Keratinocyte (primary cell): ENCODE measurements around the gene EGF. TPM values are rescaled to one million over a fixed set of nuclear protein-coding genes. Genes with fewer than 3 reads are reported as not detected.

Experiments used
- DNase-seq: peaks from one replicate; pipeline ENCODE4 v3.0.0-alpha.2; 2011; ENCODE audit warnings: low read depth, missing footprints, low spot score
- FAIRE-seq: peaks from 2 replicates; lab custom pipeline; 2011; peaks lifted over from hg19 to GRCh38; lab: Jason Lieb, UNC
- H2AFZ ChIP-seq: 2 replicates; pipeline ENCODE4 v1.6.0; 2012; ENCODE audit warnings: low read length, control low read depth, inconsistent platforms; ENCODE audit not compliant: control insufficient read depth
- H3K27ac ChIP-seq: 2 replicates; pipeline ENCODE4 v1.5.1; 2011; ENCODE audit warnings: low read length; ENCODE audit not compliant: control insufficient read depth, insufficient read depth
- H3K27me3 ChIP-seq: 3 replicates; pipeline ENCODE4 v1.6.0; 2011; ENCODE audit warnings: low read length; ENCODE audit not compliant: control insufficient read depth, insufficient read depth; ENCODE audit errors: extremely low read depth
- H3K36me3 ChIP-seq, 2 experiments: 2 replicates in 1 of 2; 3 replicates in 1 of 2; pipeline ENCODE4 v1.5.1; 2011; ENCODE audit warnings: low read length in 2 of 2, mild to moderate bottlenecking in 1 of 2; ENCODE audit not compliant: control insufficient read depth in 2 of 2, insufficient read depth in 2 of 2; ENCODE audit errors: extremely low read depth in 1 of 2
- H3K4me1 ChIP-seq: 3 replicates; pipeline ENCODE4 v1.5.1; 2011; ENCODE audit warnings: low read length; ENCODE audit not compliant: control insufficient read depth, insufficient read depth; ENCODE audit errors: extremely low read depth
- H3K4me2 ChIP-seq: 3 replicates; pipeline ENCODE4 v1.6.0; 2011; ENCODE audit warnings: low read depth, low read length; ENCODE audit not compliant: control insufficient read depth, insufficient read depth; ENCODE audit errors: extremely low read depth
- H3K4me3 ChIP-seq, 3 experiments: fragments of 200-600 bp in 1 of 3; sonication (generic) in 1 of 3; 2 replicates in 2 of 3; 3 replicates in 1 of 3; pipeline ENCODE4 v1.5.1; 2011 to 2016; ENCODE audit warnings: low read length in 3 of 3, mild to moderate bottlenecking in 3 of 3, control low read depth in 2 of 3, inconsistent platforms in 1 of 3, low read depth in 1 of 3, mixed read lengths in 1 of 3, mixed run types in 1 of 3, moderate library complexity in 1 of 3; ENCODE audit not compliant: control insufficient read depth in 2 of 3, insufficient read depth in 2 of 3; ENCODE audit errors: extremely low read depth in 1 of 3
- H3K79me2 ChIP-seq: 2 replicates; pipeline ENCODE4 v1.6.0; 2012; ENCODE audit warnings: low read length; ENCODE audit not compliant: control insufficient read depth, insufficient read depth
- H3K9ac ChIP-seq: 3 replicates; pipeline ENCODE4 v1.6.0; 2011; ENCODE audit warnings: low read length; ENCODE audit not compliant: control insufficient read depth, insufficient read depth; ENCODE audit errors: extremely low read depth
- H3K9me1 ChIP-seq: 3 replicates; pipeline ENCODE4 v1.6.0; 2011; ENCODE audit warnings: low read length; ENCODE audit not compliant: control insufficient read depth, insufficient read depth; ENCODE audit errors: extremely low read depth
- H3K9me3 ChIP-seq: 2 replicates; pipeline ENCODE4 v1.5.1; 2012; ENCODE audit warnings: low read depth, low read length; ENCODE audit not compliant: control insufficient read depth
- H4K20me1 ChIP-seq: 3 replicates; pipeline ENCODE4 v1.6.0; 2011; ENCODE audit warnings: low read length; ENCODE audit not compliant: control insufficient read depth, insufficient read depth; ENCODE audit errors: extremely low read depth
- EZH2 ChIP-seq: IDR thresholded peaks from one replicate; pipeline ENCODE4 v1.6.1; 2012; ENCODE audit warnings: inconsistent platforms, mild to moderate bottlenecking, low read length, moderate library complexity
- dilution Hi-C: fragments of 300-500 bp; cut with MboI; formaldehyde crosslinking; loops from one replicate; pipeline ENCODE4 v1.7.0; 2020; ENCODE audit warnings: low sequenced_read_pairs; ENCODE audit not compliant: extremely low pct_ligation_motif_present
- polyA plus RNA-seq, 5 experiments: library from polyadenylated mRNA; depleted of rRNA in 3 of 5; stranded (reverse) in 3 of 5; stranded (forward) in 1 of 5; unstranded in 1 of 5; fragments of >200 nt; gene quantifications; 1 replicate in 1 of 5; 2 replicates in 3 of 5; 3 replicates in 1 of 5; pipeline versions ENCODE4 v1.2.1 to v1.2.3, GENCODE V29; 2011 to 2012; ENCODE audit warnings: missing spikeins in 2 of 5, low read depth in 1 of 5, low replicate concordance in 1 of 5
- TF ChIP-seq, protein P1 (sequence below), 3 experiments: IDR thresholded peaks in 1 of 3; conservative IDR thresholded peaks in 1 of 3; optimal IDR thresholded peaks in 1 of 3; 2 replicates in 2 of 3; 3 replicates in 1 of 3; pipeline versions ENCODE3 to v1.5.1; 2011; ENCODE audit warnings: low read length in 3 of 3, mild to moderate bottlenecking in 3 of 3, moderate library complexity in 2 of 3, control low read depth in 1 of 3, inconsistent platforms in 1 of 3; ENCODE audit not compliant: insufficient read depth in 2 of 3; ENCODE audit errors: extremely low read depth in 1 of 3

Gene EGF
- polyA plus RNA-seq, 1 donor (not counting 4 experiments of a cell fraction or from before 2014, with no cell fraction given) = 1.3 TPM

DNA sequence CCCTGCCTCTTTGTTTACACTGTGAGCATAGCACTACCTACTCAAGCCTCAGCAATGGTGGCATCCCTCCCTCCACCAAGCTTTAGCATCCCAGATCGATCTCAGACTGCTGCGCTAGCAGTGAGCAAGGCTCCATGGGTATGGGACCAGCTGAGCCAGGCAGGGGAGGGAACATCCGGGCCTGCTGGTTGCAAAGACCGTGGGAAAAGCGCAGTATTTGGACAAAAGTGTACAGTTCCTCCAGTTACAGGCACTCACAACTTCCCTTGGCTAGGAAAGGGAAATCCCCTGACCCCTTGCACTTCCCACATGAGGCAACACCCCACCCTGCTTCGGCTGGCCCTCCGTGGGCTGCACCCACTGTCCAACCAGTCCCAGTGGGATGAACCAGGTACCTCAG is 26.5 kb downstream of the EGF start:
- H3K4me1 ChIP-seq = no peaks in the 10 kb centered on the region
- dilution Hi-C loops = no loop called here

DNA sequence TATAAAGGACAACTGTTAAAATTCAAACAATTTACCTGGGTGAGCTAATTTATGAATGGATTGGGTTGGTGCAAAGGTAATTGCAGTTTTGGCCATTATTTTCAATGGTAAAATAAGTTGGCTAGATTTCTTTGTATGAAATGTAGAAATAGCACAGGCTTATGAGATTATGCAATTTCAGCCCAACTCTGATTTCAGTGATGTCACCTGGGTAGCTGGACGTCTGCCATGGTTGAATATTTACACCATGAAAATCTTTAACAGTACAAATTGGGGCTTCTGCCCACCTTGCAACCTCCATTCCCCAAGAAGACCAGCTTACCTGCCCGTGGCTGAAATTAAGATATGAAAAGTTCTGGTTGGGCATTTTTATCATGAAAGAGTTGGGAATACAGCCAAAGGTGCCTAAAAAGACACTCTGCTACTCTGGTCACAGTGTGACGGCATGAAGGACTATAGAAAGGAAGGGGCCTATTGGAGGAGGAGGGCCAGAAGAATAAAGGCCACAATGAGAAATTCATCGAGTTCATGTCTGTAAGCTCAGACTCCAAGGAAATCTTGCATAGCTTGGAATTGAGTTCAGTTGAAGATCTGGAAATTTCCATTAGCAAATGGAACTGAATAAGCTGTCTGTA is 29.7 kb downstream of the EGF start:
- no peak overlapping the region for H3K9ac ChIP-seq
- H2AFZ ChIP-seq = no peak overlapping the region
- dilution Hi-C loops = no loop called here
- no peaks in the 10 kb centered on the region for H3K9me3 ChIP-seq
- FAIRE-seq = no peak
- no peaks in the 10 kb centered on the region for H4K20me1 ChIP-seq
- no peaks in the 10 kb centered on the region for H3K4me1 ChIP-seq
- H3K79me2 ChIP-seq = no peaks in the 10 kb centered on the region
- no peak overlapping the region for H3K27ac ChIP-seq
- TF ChIP-seq EZH2 = no peak
- TF ChIP-seq, protein P1, sequence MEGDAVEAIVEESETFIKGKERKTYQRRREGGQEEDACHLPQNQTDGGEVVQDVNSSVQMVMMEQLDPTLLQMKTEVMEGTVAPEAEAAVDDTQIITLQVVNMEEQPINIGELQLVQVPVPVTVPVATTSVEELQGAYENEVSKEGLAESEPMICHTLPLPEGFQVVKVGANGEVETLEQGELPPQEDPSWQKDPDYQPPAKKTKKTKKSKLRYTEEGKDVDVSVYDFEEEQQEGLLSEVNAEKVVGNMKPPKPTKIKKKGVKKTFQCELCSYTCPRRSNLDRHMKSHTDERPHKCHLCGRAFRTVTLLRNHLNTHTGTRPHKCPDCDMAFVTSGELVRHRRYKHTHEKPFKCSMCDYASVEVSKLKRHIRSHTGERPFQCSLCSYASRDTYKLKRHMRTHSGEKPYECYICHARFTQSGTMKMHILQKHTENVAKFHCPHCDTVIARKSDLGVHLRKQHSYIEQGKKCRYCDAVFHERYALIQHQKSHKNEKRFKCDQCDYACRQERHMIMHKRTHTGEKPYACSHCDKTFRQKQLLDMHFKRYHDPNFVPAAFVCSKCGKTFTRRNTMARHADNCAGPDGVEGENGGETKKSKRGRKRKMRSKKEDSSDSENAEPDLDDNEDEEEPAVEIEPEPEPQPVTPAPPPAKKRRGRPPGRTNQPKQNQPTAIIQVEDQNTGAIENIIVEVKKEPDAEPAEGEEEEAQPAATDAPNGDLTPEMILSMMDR (optimal IDR thresholded peaks at IDR 0.05 in 1 of 3, IDR thresholded peaks at IDR 0.05 in 1 of 3, conservative IDR thresholded peaks at IDR 0.05 in 1 of 3; ENCODE audit: extremely low read depth in 1 of 3, insufficient read depth in 2 of 3, low read length in 3 of 3) = no peak
- H3K27me3 ChIP-seq = no peaks in the 10 kb centered on the region
- no peak overlapping the region for H3K4me2 ChIP-seq
- H3K36me3 ChIP-seq = no peaks in the 10 kb centered on the region
- no peaks in the 10 kb centered on the region for H3K9me1 ChIP-seq
- no peak for DNase-seq
- H3K4me3 ChIP-seq = no peak overlapping the region

More for the DNA sequence above, 26.5 kb downstream of the EGF start:
- Histone ChIP-seq H3K9me3 (no peaks in the 10 kb centered on the region), H2AFZ (no peak overlapping the region), H3K9ac (no peak overlapping the region), H3K27me3 (no peaks in the 10 kb centered on the region), H3K4me2 (no peak overlapping the region), H4K20me1 (no peaks in the 10 kb centered on the region), H3K9me1 (no peaks in the 10 kb centered on the region), H3K4me3 (no peak overlapping the region), H3K27ac (no peak overlapping the region), H3K36me3 (no peaks in the 10 kb centered on the region), H3K79me2 (no peaks in the 10 kb centered on the region)
- DNase-seq = no peak
- TF ChIP-seq EZH2 = no peak
- TF ChIP-seq, protein P1 (optimal IDR thresholded peaks at IDR 0.05 in 1 of 3, IDR thresholded peaks at IDR 0.05 in 1 of 3, conservative IDR thresholded peaks at IDR 0.05 in 1 of 3; ENCODE audit: extremely low read depth in 1 of 3, insufficient read depth in 2 of 3, low read length in 3 of 3) = no peak
- FAIRE-seq = no peak
